Vagina (tissue), 2 donors: ENCODE measurements around the gene IHH.
A peak's percentile ranks its signal among the peaks of the same experiment; 100 is the strongest.

ENCODE experiments used
- CTCF ChIP-seq, 3 experiments: fragments of 450-650 bp in 2 of 3; fragments of 200-600 bp in 1 of 3; sonication (generic) in 1 of 3; IDR thresholded peaks; one replicate each; pipeline ENCODE4 v1.5.1; 2017 to 2019; ENCODE audit warnings: antibody characterized with exemption in 3 of 3, mild to moderate bottlenecking in 2 of 3, moderate library complexity in 2 of 3
- POLR2A ChIP-seq, 2 donors: fragments of 450-650 bp; IDR thresholded peaks; one replicate each; pipeline ENCODE4 v1.6.1; 2017; ENCODE audit warnings: antibody characterized with exemption in 2 of 2, mild to moderate bottlenecking in 2 of 2, moderate library complexity in 2 of 2
- POLR2AphosphoS5 ChIP-seq, 2 donors: sonication (generic); formaldehyde crosslinking; IDR thresholded peaks; one replicate each; pipeline ENCODE4 v1.9.0; 2017; ENCODE audit warnings: antibody characterized with exemption in 2 of 2, mild to moderate bottlenecking in 2 of 2, low read depth in 1 of 2; ENCODE audit not compliant: insufficient read depth in 1 of 2

GRCh38 chr2:219057709-219058540, 2.8 kb downstream of the IHH start:
- peak; percentile 66 to 81 (median 69) for TF ChIP-seq CTCF (IDR thresholded peaks at IDR 0.05)
- no peak for TF ChIP-seq POLR2A (IDR thresholded peaks at IDR 0.05)
- TF ChIP-seq POLR2AphosphoS5 (IDR thresholded peaks at IDR 0.05; ENCODE audit: insufficient read depth in 1 of 2, low read depth in 1 of 2), result no peak
